Measurements from ENCODE around the gene NR1I2. TPM values are rescaled to one million over a fixed set of nuclear protein-coding genes. Genes with fewer than 3 reads are reported as not detected.

The NR1I2 gene
- total RNA-seq, 4 donors from 2014 or later: 0.46 TPM; not detected in 3

GRCh38 chr3:119862616-119863015, 80.7 kb downstream of the NR1I2 start:
- no peak for DNase-seq (ENCODE audit: extremely low spot score)
- Histone ChIP-seq H3K4me1 (peaks cover 0 to 6% (median 0%) of the 10 kb centered on the region in 4 donors), H3K36me3 (peaks cover 13 to 37% (median 18%) of the 10 kb centered on the region in 4 donors), H3K27ac (replicated peaks in 1 of 4) (no peak overlapping the region), H3K9me3 (peaks cover 0 to 5% (median 0%) of the 10 kb centered on the region in 4 donors), H3K4me3 (no peak overlapping the region), H3K27me3 (no peaks in the 10 kb centered on the region)
- intact Hi-C loops (cut with DNase I): no loop called here
- no peak for TF ChIP-seq POLR2A (IDR thresholded peaks at IDR 0.05; ENCODE audit: low read depth)
- TF ChIP-seq POLR2AphosphoS5 (IDR thresholded peaks at IDR 0.05): no peak
- no peak for TF ChIP-seq EP300 (IDR thresholded peaks at IDR 0.05)
- TF ChIP-seq CTCF (IDR thresholded peaks at IDR 0.05): no peak
- 90% methylated on average over 2 of the region's 2 CpGs for whole genome bisulfite sequencing

- no peaks in the 10 kb centered on the region for H3K27me3 ChIP-seq
- DNase-seq (ENCODE audit: extremely low spot score): no peak
- no peaks in the 10 kb centered on the region for H3K9me3 ChIP-seq
- no peak overlapping the region for H3K4me3 ChIP-seq
- peaks cover 0 to 6% (median 0%) of the 10 kb centered on the region in 4 donors for H3K4me1 ChIP-seq
- H3K36me3 ChIP-seq: peaks cover 13 to 25% (median 14%) of the 10 kb centered on the region in 4 donors
- TF ChIP-seq POLR2A (IDR thresholded peaks at IDR 0.05; ENCODE audit: low read depth): no peak
- no peak for TF ChIP-seq CTCF (IDR thresholded peaks at IDR 0.05)
- no peak for TF ChIP-seq POLR2AphosphoS5 (IDR thresholded peaks at IDR 0.05)
- no peak for TF ChIP-seq EP300 (IDR thresholded peaks at IDR 0.05)
- no peak overlapping the region for H3K27ac ChIP-seq (replicated peaks in 1 of 4)
- intact Hi-C loops (cut with DNase I): no loop called here
- 91% methylated on average over 7 of the region's 7 CpGs for WGBS
These were observed 82.6 kb downstream of the NR1I2 start for GRCh38 chr3:119864476-119864875.

Other genes starting within 250 kb of the NR1I2 start
- 1 to 10 TPM in 1 of 4 donors, under 1 TPM in 1, not detected in 2; 0.26 to 1.3 TPM for gene CD80, start 222.5 kb upstream of the NR1I2 start, total RNA-seq
- gene ADPRH, start 202.6 kb upstream of the NR1I2 start, total RNA-seq: 10 to 100 TPM; 10.4 to 17.8 (median 14.1) TPM
- 1 to 10 TPM; 1.5 to 2.9 (median 2.0) TPM for gene PLA1A, start 184.2 kb upstream of the NR1I2 start, total RNA-seq
- 10 to 100 TPM; 67.9 to 92.6 (median 79.3) TPM for gene POPDC2, start 121.5 kb upstream of the NR1I2 start, total RNA-seq
- 10 to 100 TPM; 36.3 to 76.4 (median 61.6) TPM for gene COX17, start 104.7 kb upstream of the NR1I2 start, total RNA-seq
- gene CFAP91, start 79.1 kb upstream of the NR1I2 start, total RNA-seq: 1 to 10 TPM; 1.5 to 6.5 (median 4.4) TPM

Measured in esophagus muscularis mucosa (tissue), 4 donors.